Mammary epithelial cell (primary cell): Measurements from ENCODE around the gene LAMB2.
A peak's percentile ranks its signal among the peaks of the same experiment; 100 is the strongest.

Experiments used
- EZH2 ChIP-seq: IDR thresholded peaks from 2 replicates; pipeline ENCODE4 v1.6.1; 2012; ENCODE audit warnings: low read length, inconsistent platforms, borderline replicate concordance
- TF ChIP-seq, protein P1 (sequence below), 2 donors: IDR thresholded peaks in 1 of 2; conservative IDR thresholded peaks in 1 of 2; 2 replicates each; pipeline ENCODE4 v1.5.1; 2011 to 2012; ENCODE audit warnings: inconsistent platforms in 2 of 2, low read length in 2 of 2, mild to moderate bottlenecking in 2 of 2, control low read depth in 1 of 2, low read depth in 1 of 2; ENCODE audit not compliant: insufficient read depth in 1 of 2; ENCODE audit errors: extremely low read depth in 1 of 2

- TF ChIP-seq, protein P1, sequence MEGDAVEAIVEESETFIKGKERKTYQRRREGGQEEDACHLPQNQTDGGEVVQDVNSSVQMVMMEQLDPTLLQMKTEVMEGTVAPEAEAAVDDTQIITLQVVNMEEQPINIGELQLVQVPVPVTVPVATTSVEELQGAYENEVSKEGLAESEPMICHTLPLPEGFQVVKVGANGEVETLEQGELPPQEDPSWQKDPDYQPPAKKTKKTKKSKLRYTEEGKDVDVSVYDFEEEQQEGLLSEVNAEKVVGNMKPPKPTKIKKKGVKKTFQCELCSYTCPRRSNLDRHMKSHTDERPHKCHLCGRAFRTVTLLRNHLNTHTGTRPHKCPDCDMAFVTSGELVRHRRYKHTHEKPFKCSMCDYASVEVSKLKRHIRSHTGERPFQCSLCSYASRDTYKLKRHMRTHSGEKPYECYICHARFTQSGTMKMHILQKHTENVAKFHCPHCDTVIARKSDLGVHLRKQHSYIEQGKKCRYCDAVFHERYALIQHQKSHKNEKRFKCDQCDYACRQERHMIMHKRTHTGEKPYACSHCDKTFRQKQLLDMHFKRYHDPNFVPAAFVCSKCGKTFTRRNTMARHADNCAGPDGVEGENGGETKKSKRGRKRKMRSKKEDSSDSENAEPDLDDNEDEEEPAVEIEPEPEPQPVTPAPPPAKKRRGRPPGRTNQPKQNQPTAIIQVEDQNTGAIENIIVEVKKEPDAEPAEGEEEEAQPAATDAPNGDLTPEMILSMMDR (conservative IDR thresholded peaks at IDR 0.05 in 1 of 2, IDR thresholded peaks at IDR 0.05 in 1 of 2; ENCODE audit: extremely low read depth in 1 of 2, insufficient read depth in 1 of 2, low read depth in 1 of 2, low read length in 2 of 2) = peak; percentile 65 to 66
- no peak for TF ChIP-seq EZH2
Measured at GRCh38 chr3:49093853-49094767, 38.7 kb downstream of the LAMB2 start, which contains the start of gene QRICH1.
